ENCODE data around the gene PRAMEF13. TPM values are rescaled to one million over a fixed set of nuclear protein-coding genes. Genes with fewer than 3 reads are reported as not detected.
"Not testable (repeated sequence)": the region's sequence is repeated elsewhere in the genome, so short reads cannot be mapped to it uniquely, and the experiment has no call there.

The PRAMEF13 gene, protein sequence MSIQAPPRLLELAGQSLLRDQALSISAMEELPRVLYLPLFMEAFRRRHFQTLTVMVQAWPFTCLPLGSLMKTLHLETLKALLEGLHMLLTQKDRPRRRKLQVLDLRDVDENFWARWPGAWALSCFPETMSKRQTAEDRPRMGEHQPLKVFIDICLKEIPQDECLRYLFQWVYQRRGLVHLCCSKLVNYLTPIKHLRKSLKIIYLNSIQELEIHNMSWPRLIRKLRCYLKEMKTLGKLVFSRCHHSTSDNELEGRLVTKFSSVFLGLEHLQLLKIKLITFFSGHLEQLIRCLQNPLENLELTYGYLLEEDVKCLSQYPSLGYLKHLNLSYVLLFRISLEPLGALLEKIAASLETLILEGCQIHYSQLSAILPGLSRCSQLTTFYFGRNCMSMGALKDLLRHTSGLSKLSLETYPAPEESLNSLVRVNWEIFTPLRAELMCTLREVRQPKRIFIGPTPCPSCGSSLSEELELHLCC
- polyA plus RNA-seq = not detected in 2 replicates
- polyA minus RNA-seq = not detected in 2 replicates

GRCh38 chr1:13201309-13201708, at the start of gene PRAMEF13:
Gene PRAMEF13 (minus strand): TSS chr1:13201409. CDS start chr1:13199589, 1,820 bp downstream.
- not testable (repeated sequence) for H3F3A ChIP-seq (ENCODE audit: insufficient read depth, low read length, poor library complexity, severe bottlenecking); H3K36me3 ChIP-seq (ENCODE audit: insufficient read depth, low read length); H3K9ac ChIP-seq (ENCODE audit: low read length); H3K9me2 ChIP-seq (ENCODE audit: insufficient read depth, low read length); H3K4me3 ChIP-seq (ENCODE audit: low read length); H3K79me2 ChIP-seq (replicated peaks; ENCODE audit: insufficient read depth, low read length); H4K20me1 ChIP-seq (ENCODE audit: insufficient read depth); H3K27ac ChIP-seq (ENCODE audit: low read length); H3K27me3 ChIP-seq (ENCODE audit: insufficient read depth, low read depth, low read length); H2AFZ ChIP-seq (ENCODE audit: low read depth, low read length); H3K9me3 ChIP-seq (ENCODE audit: low read length); H3K4me2 ChIP-seq (ENCODE audit: low read length)

GRCh38 chr1:13247122-13247521, 45.9 kb upstream of the PRAMEF13 start:
- not testable (repeated sequence) for H3K4me3 ChIP-seq (ENCODE audit: low read length); H3K9ac ChIP-seq (ENCODE audit: low read length); H3K27me3 ChIP-seq (ENCODE audit: insufficient read depth, low read depth, low read length); H2AFZ ChIP-seq (ENCODE audit: low read depth, low read length); H3K36me3 ChIP-seq (ENCODE audit: insufficient read depth, low read length); H3K9me3 ChIP-seq (ENCODE audit: low read length); H3K27ac ChIP-seq (ENCODE audit: low read length); H3K79me2 ChIP-seq (replicated peaks; ENCODE audit: insufficient read depth, low read length); H4K20me1 ChIP-seq (ENCODE audit: insufficient read depth); H3F3A ChIP-seq (ENCODE audit: insufficient read depth, low read length, poor library complexity, severe bottlenecking); H3K4me2 ChIP-seq (ENCODE audit: low read length); H3K9me2 ChIP-seq (ENCODE audit: insufficient read depth, low read length)

- not testable (repeated sequence) for H3K4me3 ChIP-seq (ENCODE audit: low read length); H3K9me3 ChIP-seq (ENCODE audit: low read length); H4K20me1 ChIP-seq (ENCODE audit: insufficient read depth); H2AFZ ChIP-seq (ENCODE audit: low read depth, low read length); H3F3A ChIP-seq (ENCODE audit: insufficient read depth, low read length, poor library complexity, severe bottlenecking); H3K79me2 ChIP-seq (replicated peaks; ENCODE audit: insufficient read depth, low read length); H3K9me2 ChIP-seq (ENCODE audit: insufficient read depth, low read length); H3K27me3 ChIP-seq (ENCODE audit: insufficient read depth, low read depth, low read length); H3K36me3 ChIP-seq (ENCODE audit: insufficient read depth, low read length); H3K4me2 ChIP-seq (ENCODE audit: low read length); H3K9ac ChIP-seq (ENCODE audit: low read length); H3K27ac ChIP-seq (ENCODE audit: low read length)
Measured at GRCh38 chr1:13246554-13246871, 45.3 kb upstream of the PRAMEF13 start.

DNA sequence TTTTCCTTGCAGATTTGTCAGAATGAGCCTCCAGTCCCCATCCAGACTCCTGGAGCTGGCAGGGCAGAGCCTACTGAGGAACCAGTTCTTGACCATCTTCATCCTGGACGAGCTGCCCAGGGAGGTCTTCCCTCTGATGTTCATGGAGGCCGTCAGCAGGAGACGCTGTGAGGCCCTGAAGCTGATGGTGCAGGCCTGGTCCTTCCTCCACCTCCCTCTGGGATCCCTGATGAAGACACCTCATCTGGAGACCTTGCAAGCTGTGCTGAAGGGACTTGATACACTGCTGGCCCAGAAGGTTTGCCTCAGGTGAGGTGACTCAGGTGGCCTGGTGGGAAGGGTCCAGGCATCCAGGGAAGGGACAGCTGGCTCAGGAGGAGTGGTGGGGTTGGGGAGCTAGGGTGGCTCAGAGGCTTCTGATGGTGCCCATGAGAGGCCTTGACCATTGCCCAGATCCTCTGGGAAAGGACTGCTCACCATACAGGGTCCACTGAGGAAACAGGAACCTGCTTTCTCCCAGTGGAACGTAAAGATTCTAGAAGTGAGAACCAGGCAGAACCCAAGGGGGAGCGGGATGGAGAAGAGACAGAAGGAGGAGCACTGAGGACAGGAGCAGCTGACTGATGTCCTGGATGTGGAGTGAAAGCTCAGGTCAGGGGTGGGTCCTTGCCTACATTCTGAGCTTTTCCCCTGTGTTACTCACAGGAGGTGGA, 44.8 kb upstream of the PRAMEF13 start:
- not testable (repeated sequence) for H3K4me3 ChIP-seq (ENCODE audit: low read length); H4K20me1 ChIP-seq (ENCODE audit: insufficient read depth); H3K9me2 ChIP-seq (ENCODE audit: insufficient read depth, low read length); H3K79me2 ChIP-seq (replicated peaks; ENCODE audit: insufficient read depth, low read length); H3K36me3 ChIP-seq (ENCODE audit: insufficient read depth, low read length); H3K9me3 ChIP-seq (ENCODE audit: low read length); H3K4me2 ChIP-seq (ENCODE audit: low read length); H3K27ac ChIP-seq (ENCODE audit: low read length); H3K27me3 ChIP-seq (ENCODE audit: insufficient read depth, low read depth, low read length); H3K9ac ChIP-seq (ENCODE audit: low read length); H3F3A ChIP-seq (ENCODE audit: insufficient read depth, low read length, poor library complexity, severe bottlenecking); H2AFZ ChIP-seq (ENCODE audit: low read depth, low read length)

- not testable (repeated sequence) for H3K4me3 ChIP-seq (ENCODE audit: low read length); H2AFZ ChIP-seq (ENCODE audit: low read depth, low read length); H3K36me3 ChIP-seq (ENCODE audit: insufficient read depth, low read length); H3K9ac ChIP-seq (ENCODE audit: low read length); H3K9me2 ChIP-seq (ENCODE audit: insufficient read depth, low read length); H3K27ac ChIP-seq (ENCODE audit: low read length); H4K20me1 ChIP-seq (ENCODE audit: insufficient read depth); H3K4me2 ChIP-seq (ENCODE audit: low read length); H3K79me2 ChIP-seq (replicated peaks; ENCODE audit: insufficient read depth, low read length); H3F3A ChIP-seq (ENCODE audit: insufficient read depth, low read length, poor library complexity, severe bottlenecking); H3K9me3 ChIP-seq (ENCODE audit: low read length); H3K27me3 ChIP-seq (ENCODE audit: insufficient read depth, low read depth, low read length)
Measured at GRCh38 chr1:13243536-13244263, 42.5 kb upstream of the PRAMEF13 start.

DNA sequence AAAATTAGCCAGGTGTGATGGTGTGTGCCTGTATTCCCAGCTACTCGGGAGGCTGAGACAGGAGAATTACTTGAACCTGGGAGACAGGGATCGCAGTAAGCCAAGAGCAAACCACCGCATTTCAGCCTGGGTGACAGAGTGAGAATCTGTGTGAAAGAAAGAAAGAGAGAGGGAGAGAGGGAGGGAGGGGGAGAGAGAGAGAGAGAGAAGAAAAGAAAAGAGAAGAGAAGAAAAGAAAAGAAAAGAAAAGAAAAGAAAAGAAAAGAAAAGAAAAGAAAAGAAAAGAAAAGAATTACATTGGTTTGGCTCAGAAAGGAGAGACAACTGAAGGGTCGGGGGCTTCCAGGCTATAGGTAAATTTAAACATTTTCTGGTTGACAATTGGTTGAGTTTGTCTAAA, 38.4 kb upstream of the PRAMEF13 start:
- not testable (repeated sequence) for H3K27me3 ChIP-seq (ENCODE audit: insufficient read depth, low read depth, low read length); H2AFZ ChIP-seq (ENCODE audit: low read depth, low read length); H4K20me1 ChIP-seq (ENCODE audit: insufficient read depth); H3K4me2 ChIP-seq (ENCODE audit: low read length); H3K9ac ChIP-seq (ENCODE audit: low read length); H3K27ac ChIP-seq (ENCODE audit: low read length); H3F3A ChIP-seq (ENCODE audit: insufficient read depth, low read length, poor library complexity, severe bottlenecking); H3K9me3 ChIP-seq (ENCODE audit: low read length); H3K79me2 ChIP-seq (replicated peaks; ENCODE audit: insufficient read depth, low read length); H3K9me2 ChIP-seq (ENCODE audit: insufficient read depth, low read length); H3K36me3 ChIP-seq (ENCODE audit: insufficient read depth, low read length); H3K4me3 ChIP-seq (ENCODE audit: low read length)

DNA sequence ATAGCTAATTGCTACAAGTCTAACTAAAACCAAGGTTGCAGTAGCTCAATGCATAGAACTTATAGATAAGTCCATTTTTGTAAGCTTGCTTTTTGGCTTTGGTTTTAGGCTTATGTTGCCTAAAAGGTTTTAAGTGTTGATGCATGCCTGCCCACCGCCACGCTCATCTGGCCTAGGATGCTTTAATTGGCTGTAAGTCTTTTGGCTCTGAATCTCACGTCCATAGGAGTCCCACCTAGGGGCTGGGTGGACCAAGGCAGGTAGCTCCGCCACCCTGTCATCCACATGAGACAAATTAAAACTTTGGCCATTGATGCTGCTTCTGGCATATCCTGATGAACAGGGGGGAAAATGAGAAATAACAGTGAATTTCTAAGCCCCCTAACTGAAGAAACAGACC, 36.4 kb upstream of the PRAMEF13 start:
- not testable (repeated sequence) for H3K9me3 ChIP-seq (ENCODE audit: low read length); H3K4me2 ChIP-seq (ENCODE audit: low read length); H3K9ac ChIP-seq (ENCODE audit: low read length); H4K20me1 ChIP-seq (ENCODE audit: insufficient read depth); H3K27ac ChIP-seq (ENCODE audit: low read length); H3F3A ChIP-seq (ENCODE audit: insufficient read depth, low read length, poor library complexity, severe bottlenecking); H3K9me2 ChIP-seq (ENCODE audit: insufficient read depth, low read length); H3K4me3 ChIP-seq (ENCODE audit: low read length); H3K79me2 ChIP-seq (replicated peaks; ENCODE audit: insufficient read depth, low read length); H2AFZ ChIP-seq (ENCODE audit: low read depth, low read length); H3K36me3 ChIP-seq (ENCODE audit: insufficient read depth, low read length); H3K27me3 ChIP-seq (ENCODE audit: insufficient read depth, low read depth, low read length)
